BLaER1 treated with 17β-estradiol and CSF1 and Interleukin-3, amounts not matched to agents 10 nM and 100 nM (cell line): ENCODE measurements around the gene PIEZO1.
A peak's percentile ranks its signal among the peaks of the same experiment; 100 is the strongest.

ENCODE experiments used
- H3K27ac ChIP-seq, 11 experiments: shearing (Covaris generic); formaldehyde crosslinking; 2 replicates each; pipeline ENCODE4 v1.8.1; 2022
- H3K27me3 ChIP-seq, 11 experiments: shearing (Covaris generic); formaldehyde crosslinking; 2 replicates each; pipeline ENCODE4 v1.8.1; 2022
- H3K36me3 ChIP-seq, 11 experiments: shearing (Covaris generic); formaldehyde crosslinking; 2 replicates each; pipeline ENCODE4 v1.8.1; 2022
- H3K4me1 ChIP-seq, 10 experiments: shearing (Covaris generic); formaldehyde crosslinking; 2 replicates each; pipeline ENCODE4 v1.8.1; 2022
- H3K4me2 ChIP-seq, 11 experiments: shearing (Covaris generic); formaldehyde crosslinking; 2 replicates each; pipeline ENCODE4 v1.8.1; 2022
- H3K4me3 ChIP-seq, 10 experiments: shearing (Covaris generic); formaldehyde crosslinking; 2 replicates each; pipeline ENCODE4 v1.8.1; 2022
- H3K9ac ChIP-seq, 11 experiments: shearing (Covaris generic); formaldehyde crosslinking; 2 replicates each; pipeline ENCODE4 v1.8.1; 2022
- H3K9me3 ChIP-seq, 11 experiments: shearing (Covaris generic); formaldehyde crosslinking; replicated peaks in 1 of 11; 2 replicates each; pipeline ENCODE4 v1.8.1; 2022
- H4K20me1 ChIP-seq, 11 experiments: shearing (Covaris generic); formaldehyde crosslinking; 2 replicates each; pipeline ENCODE4 v1.8.1; 2022
- Cebpa-rat ChIP-seq, 11 experiments: shearing (Covaris generic); IDR thresholded peaks; 2 replicates each; pipeline ENCODE4 v1.8.1; 2022

The PIEZO1 gene

GRCh38 chr16:88706965-88707826 is 77.8 kb downstream of the PIEZO1 start:
- no peak for TF ChIP-seq Cebpa-rat (IDR thresholded peaks at IDR 0.05)
- H3K9me3 ChIP-seq, result no peaks in the 10 kb centered on the region
- peaks cover 0 to 78% (median 58%) of the 10 kb centered on the region in 11 experiments; a peak in 19 of 22 replicates for H4K20me1 ChIP-seq
- peaks cover 0 to 26% (median 19%) of the 10 kb centered on the region in 11 experiments; a peak in 13 of 22 replicates for H3K27me3 ChIP-seq
- peaks cover 0 to 48% (median 24%) of the 10 kb centered on the region in 11 experiments; a peak in 19 of 22 replicates for H3K36me3 ChIP-seq
- peak overlapping the region; percentile 81 to 95 (median 89) for H3K9ac ChIP-seq
- peak overlapping the region in 10 of 11 experiments; percentile 83 to 96 (median 88); a peak in 20 of 22 replicates for H3K27ac ChIP-seq
- peak overlapping the region; percentile 85 to 99 (median 94) for H3K4me3 ChIP-seq
- peak overlapping the region; percentile 96 to 100 (median 99) for H3K4me2 ChIP-seq
- H3K4me1 ChIP-seq, result peaks cover 47 to 77% (median 65%) of the 10 kb centered on the region in 10 experiments

GRCh38 chr16:88706229-88706964 is 78.6 kb downstream of the PIEZO1 start, which contains the start of the genes CTU2 and RNF166:
Gene CTU2, plus strand, starts transcription at chr16:88706503. Its CDS starts 28 bp downstream, at chr16:88706531.
Gene RNF166, minus strand, starts transcription at chr16:88706408. Its CDS starts 83 bp downstream, at chr16:88706325.
- Histone ChIP-seq H3K9me3 (no peaks in the 10 kb centered on the region), H3K9ac (peak within 1 kb of the TSS; percentile 81 to 95 (median 89)), H3K4me3 (peak within 1 kb of the TSS; percentile 85 to 99 (median 94)), H4K20me1 (peaks cover 0 to 70% (median 50%) of the 10 kb centered on the region in 11 experiments; a peak in 19 of 22 replicates), H3K27me3 (peaks cover 0 to 26% (median 19%) of the 10 kb centered on the region in 11 experiments; a peak in 13 of 22 replicates), H3K36me3 (peaks cover 0 to 46% (median 20%) of the 10 kb centered on the region in 11 experiments; a peak in 19 of 22 replicates), H3K4me1 (peaks cover 55 to 84% (median 67%) of the 10 kb centered on the region in 10 experiments), H3K4me2 (peak within 1 kb of the TSS; percentile 96 to 100 (median 99)), H3K27ac (peak within 1 kb of the TSS; percentile 80 to 96 (median 88))
- no peak for TF ChIP-seq Cebpa-rat (IDR thresholded peaks at IDR 0.05)

GRCh38 chr16:88705801-88706228 is 79.2 kb downstream of the PIEZO1 start:
- peaks cover 57 to 83% (median 69%) of the 10 kb centered on the region in 10 experiments for H3K4me1 ChIP-seq
- no peak for TF ChIP-seq Cebpa-rat (IDR thresholded peaks at IDR 0.05)
- peaks cover 0 to 26% (median 19%) of the 10 kb centered on the region in 11 experiments; a peak in 13 of 22 replicates for H3K27me3 ChIP-seq
- H3K4me2 ChIP-seq, result peak overlapping the region; percentile 96 to 100 (median 99)
- peaks cover 0 to 64% (median 45%) of the 10 kb centered on the region in 11 experiments; a peak in 19 of 22 replicates for H4K20me1 ChIP-seq
- H3K27ac ChIP-seq, result peak overlapping the region; percentile 80 to 96 (median 88)
- peak overlapping the region; percentile 81 to 95 (median 89) for H3K9ac ChIP-seq
- H3K9me3 ChIP-seq, result no peaks in the 10 kb centered on the region
- peak overlapping the region; percentile 85 to 99 (median 94) for H3K4me3 ChIP-seq
- H3K36me3 ChIP-seq, result peaks cover 0 to 41% (median 20%) of the 10 kb centered on the region in 11 experiments; a peak in 19 of 22 replicates

GRCh38 chr16:88705076-88705684 is 79.8 kb downstream of the PIEZO1 start:
- Histone ChIP-seq H3K36me3 (peaks cover 2 to 40% (median 21%) of the 10 kb centered on the region in 11 experiments; a peak in 21 of 22 replicates), H3K4me3 (peak overlapping the region; percentile 85 to 99 (median 94)), H3K9me3 (no peaks in the 10 kb centered on the region), H3K4me2 (peak overlapping the region; percentile 96 to 100 (median 99)), H3K27ac (peak overlapping the region; percentile 80 to 96 (median 88)), H4K20me1 (peaks cover 0 to 58% (median 38%) of the 10 kb centered on the region in 11 experiments; a peak in 19 of 22 replicates), H3K9ac (peak overlapping the region; percentile 81 to 95 (median 89)), H3K27me3 (peaks cover 0 to 26% (median 19%) of the 10 kb centered on the region in 11 experiments; a peak in 13 of 22 replicates), H3K4me1 (peaks cover 64 to 83% (median 72%) of the 10 kb centered on the region in 10 experiments)
- TF ChIP-seq Cebpa-rat (IDR thresholded peaks at IDR 0.05), result no peak

- Histone ChIP-seq H3K27me3 (peaks cover 0 to 26% (median 19%) of the 10 kb centered on the region in 11 experiments; a peak in 13 of 22 replicates), H4K20me1 (peaks cover 6 to 51% (median 24%) of the 10 kb centered on the region in 11 experiments; a peak in 19 of 22 replicates), H3K4me3 (peak overlapping the region; percentile 39 to 99 (median 94); a peak in 19 of 20 replicates), H3K9me3 (no peaks in the 10 kb centered on the region), H3K27ac (peak overlapping the region; percentile 80 to 97 (median 93)), H3K36me3 (peaks cover 0 to 40% (median 17%) of the 10 kb centered on the region in 11 experiments; a peak in 17 of 22 replicates), H3K4me2 (peak overlapping the region; percentile 96 to 100 (median 99)), H3K4me1 (peaks cover 78 to 92% (median 84%) of the 10 kb centered on the region in 10 experiments), H3K9ac (peak overlapping the region; percentile 81 to 95 (median 89))
- TF ChIP-seq Cebpa-rat (IDR thresholded peaks at IDR 0.05), result no peak
Measured at GRCh38 chr16:88703486-88704309, 81.3 kb downstream of the PIEZO1 start.

- Histone ChIP-seq H3K4me1 (peaks cover 81 to 92% (median 85%) of the 10 kb centered on the region in 10 experiments), H3K9me3 (no peaks in the 10 kb centered on the region), H3K27ac (peak overlapping the region; percentile 60 to 97 (median 93)), H3K4me3 (peak overlapping the region; percentile 43 to 99 (median 94); a peak in 19 of 20 replicates), H3K4me2 (peak overlapping the region; percentile 96 to 100 (median 99)), H3K9ac (peak overlapping the region; percentile 75 to 95 (median 89)), H4K20me1 (peaks cover 6 to 51% (median 20%) of the 10 kb centered on the region in 11 experiments; a peak in 18 of 22 replicates), H3K36me3 (peaks cover under 1 to 42% (median 28%) of the 10 kb centered on the region in 11 experiments; a peak in 21 of 22 replicates), H3K27me3 (peaks cover 0 to 26% (median 19%) of the 10 kb centered on the region in 11 experiments; a peak in 13 of 22 replicates)
- TF ChIP-seq Cebpa-rat (IDR thresholded peaks at IDR 0.05), result no peak
Measured at GRCh38 chr16:88702371-88703210, 82.4 kb downstream of the PIEZO1 start.
